Measurements from ENCODE around the gene P2RX7.

P2RX7 gene

DNA sequence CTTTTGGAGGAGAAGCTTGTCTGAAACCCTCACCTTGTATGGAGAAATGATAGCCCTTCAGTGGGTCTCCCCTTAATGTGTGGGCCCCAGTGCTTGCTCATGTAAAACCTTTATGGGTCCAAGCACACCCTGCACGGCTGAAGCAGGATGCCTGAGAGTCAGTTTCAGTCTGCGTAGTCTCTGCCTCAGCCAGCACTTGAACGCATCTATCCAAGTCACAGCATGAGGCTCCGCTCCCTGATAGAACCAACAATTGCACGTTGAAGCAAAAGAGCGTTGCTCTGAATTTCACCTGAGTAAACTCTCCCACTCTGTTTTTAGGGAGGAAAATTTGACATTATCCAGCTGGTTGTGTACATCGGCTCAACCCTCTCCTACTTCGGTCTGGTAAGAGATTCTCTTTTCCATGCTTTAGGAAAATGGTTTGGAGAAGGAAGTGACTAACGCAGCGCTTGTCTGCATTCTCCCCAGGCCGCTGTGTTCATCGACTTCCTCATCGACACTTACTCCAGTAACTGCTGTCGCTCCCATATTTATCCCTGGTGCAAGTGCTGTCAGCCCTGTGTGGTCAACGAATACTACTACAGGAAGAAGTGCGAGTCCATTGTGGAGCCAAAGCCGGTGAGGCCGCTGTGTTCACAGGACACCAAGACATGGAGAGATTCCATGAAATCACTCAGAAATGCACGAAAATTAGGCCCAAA lies 44.3 kb downstream of the P2RX7 start:
- DNase-seq (no peak), ATAC-seq (ENCODE audit: insufficient read depth, low read depth) (no peak)
- Histone ChIP-seq H2AFZ (ENCODE audit: low read depth, low read length) (no peak overlapping the region), H3K27me3 (ENCODE audit: insufficient read depth, low read length, poor library complexity) (no peaks in the 10 kb centered on the region), H3K4me2 (ENCODE audit: insufficient read depth, low read length) (no peak overlapping the region), H3K36me3 (ENCODE audit: insufficient read depth, low read length) (no peaks in the 10 kb centered on the region), H3K79me2 (ENCODE audit: insufficient read depth, low read length) (no peaks in the 10 kb centered on the region), H3K4me1 (ENCODE audit: insufficient read depth, low read length) (no peaks in the 10 kb centered on the region), H3K27ac (ENCODE audit: low read length) (no peak overlapping the region), H3K4me3 (ENCODE audit: low read depth in 1 of 2, low read length in 2 of 2) (no peak overlapping the region), H3K9me3 (ENCODE audit: insufficient read depth, low read length, severe bottlenecking) (peaks cover under 1% of the 10 kb centered on the region), H3K9ac (ENCODE audit: low read depth, low read length) (no peak overlapping the region), H4K20me1 (ENCODE audit: insufficient read depth, low read length) (no peaks in the 10 kb centered on the region)
- no peak for TF ChIP-seq CTCF (IDR thresholded peaks at IDR 0.05; ENCODE audit: borderline replicate concordance, extremely low read depth, low read length, poor library complexity, severe bottlenecking)

DNA sequence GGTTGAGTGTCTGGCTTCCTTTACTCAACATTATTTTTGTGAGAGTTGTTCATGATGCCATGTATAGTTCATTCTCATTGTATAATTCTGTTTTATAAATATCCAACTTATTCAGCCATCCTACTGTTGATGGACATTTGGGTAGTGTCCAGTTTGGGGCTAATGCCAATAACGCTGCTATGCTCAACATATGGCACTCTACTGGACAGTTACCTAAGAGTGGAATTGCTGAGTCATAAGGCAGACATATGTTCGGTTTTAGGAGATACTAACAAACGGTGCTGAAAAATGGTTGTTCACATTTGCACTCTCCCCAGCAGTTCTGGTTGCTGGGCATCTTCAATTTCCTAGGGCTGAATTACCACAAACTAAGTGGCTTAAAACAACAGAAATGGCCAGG lies 48.5 kb downstream of the P2RX7 start:
- H2AFZ ChIP-seq (ENCODE audit: low read depth, low read length), result no peak overlapping the region
- H3K36me3 ChIP-seq (ENCODE audit: insufficient read depth, low read length), result no peaks in the 10 kb centered on the region
- no peak overlapping the region for H3K9ac ChIP-seq (ENCODE audit: low read depth, low read length)
- no peaks in the 10 kb centered on the region for H3K27me3 ChIP-seq (ENCODE audit: insufficient read depth, low read length, poor library complexity)
- no peak for ATAC-seq (ENCODE audit: insufficient read depth, low read depth)
- no peaks in the 10 kb centered on the region for H4K20me1 ChIP-seq (ENCODE audit: insufficient read depth, low read length)
- H3K4me2 ChIP-seq (ENCODE audit: insufficient read depth, low read length), result no peak overlapping the region
- H3K27ac ChIP-seq (ENCODE audit: low read length), result no peak overlapping the region
- H3K4me1 ChIP-seq (ENCODE audit: insufficient read depth, low read length), result no peaks in the 10 kb centered on the region
- DNase-seq, result no peak
- H3K9me3 ChIP-seq (ENCODE audit: insufficient read depth, low read length, severe bottlenecking), result peaks cover 4% of the 10 kb centered on the region
- TF ChIP-seq CTCF (IDR thresholded peaks at IDR 0.05; ENCODE audit: borderline replicate concordance, extremely low read depth, low read length, poor library complexity, severe bottlenecking), result no peak
- no peak for TF ChIP-seq EZH2 (IDR thresholded peaks at IDR 0.05; ENCODE audit: borderline replicate concordance, low read depth, low read length, severe bottlenecking)
- no peaks in the 10 kb centered on the region for H3K79me2 ChIP-seq (ENCODE audit: insufficient read depth, low read length)
- H3K4me3 ChIP-seq (ENCODE audit: low read depth in 1 of 2, low read length in 2 of 2), result no peak overlapping the region

- Histone ChIP-seq H3K27me3 (ENCODE audit: insufficient read depth, low read length, poor library complexity) (no peaks in the 10 kb centered on the region), H3K4me3 (ENCODE audit: low read depth in 1 of 2, low read length in 2 of 2) (no peak overlapping the region), H4K20me1 (ENCODE audit: insufficient read depth, low read length) (no peaks in the 10 kb centered on the region), H3K36me3 (ENCODE audit: insufficient read depth, low read length) (no peaks in the 10 kb centered on the region), H2AFZ (ENCODE audit: low read depth, low read length) (no peak overlapping the region), H3K79me2 (ENCODE audit: insufficient read depth, low read length) (no peaks in the 10 kb centered on the region), H3K9ac (ENCODE audit: low read depth, low read length) (no peak overlapping the region), H3K27ac (ENCODE audit: low read length) (no peak overlapping the region), H3K9me3 (ENCODE audit: insufficient read depth, low read length, severe bottlenecking) (peaks cover 4% of the 10 kb centered on the region), H3K4me2 (ENCODE audit: insufficient read depth, low read length) (no peak overlapping the region), H3K4me1 (ENCODE audit: insufficient read depth, low read length) (no peaks in the 10 kb centered on the region)
- no peak for ATAC-seq (ENCODE audit: insufficient read depth, low read depth)
- no peak for DNase-seq
- no peak for TF ChIP-seq EZH2 (IDR thresholded peaks at IDR 0.05; ENCODE audit: borderline replicate concordance, low read depth, low read length, severe bottlenecking)
Measured at GRCh38 chr12:121182222-121182893, 49.7 kb downstream of the P2RX7 start.

GRCh38 chr12:121184425-121184824 lies 51.7 kb downstream of the P2RX7 start:
- no peak for DNase-seq
- H3K27me3 ChIP-seq (ENCODE audit: insufficient read depth, low read length, poor library complexity), result no peaks in the 10 kb centered on the region
- H3K4me3 ChIP-seq (ENCODE audit: low read depth in 1 of 2, low read length in 2 of 2), result no peak overlapping the region
- H3K9me3 ChIP-seq (ENCODE audit: insufficient read depth, low read length, severe bottlenecking), result peaks cover 4% of the 10 kb centered on the region
- ATAC-seq (ENCODE audit: insufficient read depth, low read depth), result no peak
- no peaks in the 10 kb centered on the region for H3K79me2 ChIP-seq (ENCODE audit: insufficient read depth, low read length)
- no peaks in the 10 kb centered on the region for H3K4me1 ChIP-seq (ENCODE audit: insufficient read depth, low read length)
- TF ChIP-seq CTCF (IDR thresholded peaks at IDR 0.05; ENCODE audit: borderline replicate concordance, extremely low read depth, low read length, poor library complexity, severe bottlenecking), result no peak
- no peak for TF ChIP-seq EZH2 (IDR thresholded peaks at IDR 0.05; ENCODE audit: borderline replicate concordance, low read depth, low read length, severe bottlenecking)
- no peak overlapping the region for H3K9ac ChIP-seq (ENCODE audit: low read depth, low read length)
- no peak overlapping the region for H3K27ac ChIP-seq (ENCODE audit: low read length)
- H3K4me2 ChIP-seq (ENCODE audit: insufficient read depth, low read length), result no peak overlapping the region
- no peaks in the 10 kb centered on the region for H3K36me3 ChIP-seq (ENCODE audit: insufficient read depth, low read length)
- H2AFZ ChIP-seq (ENCODE audit: low read depth, low read length), result no peak overlapping the region
- no peaks in the 10 kb centered on the region for H4K20me1 ChIP-seq (ENCODE audit: insufficient read depth, low read length)

Data from DND-41 (cell line).